GM12878 (cell line): ENCODE data around the gene FAHD2A. TPM values are rescaled to one million over a fixed set of nuclear protein-coding genes. Genes with fewer than 3 reads are reported as not detected.

Source experiments
- ATAC-seq: fragments of 200-7000 bp; cut with Tn5 transposase; 3 replicates; pipeline ENCODE4 v1.9.1; 2020; ENCODE audit warnings: mild to moderate bottlenecking, moderate library complexity
- BruUV-seq: library from RNA; stranded (reverse); fragments of 400-500 nt; replicated peaks from 2 replicates; lab custom pipeline; 2021; lab: Mats Ljungman, UMichigan
- CTCF ChIA-PET: fragments of 300-600 bp; sonication (Branson Sonifier 250); formaldehyde crosslinking; extraction: SDS; loops from one replicate; lab custom pipeline; 2021; ENCODE audit warnings: inconsistent platforms; lab: Yijun Ruan, JAX
- POLR2A ChIA-PET: fragments of 350-600 bp; formaldehyde crosslinking; extraction: SDS; loops from one replicate; lab custom pipeline; 2021; ENCODE audit warnings: inconsistent platforms; lab: Charles Lee
- RAD21 ChIA-PET: fragments of 300-600 bp; sonication (Branson Sonifier 250); formaldehyde crosslinking; loops from one replicate; lab custom pipeline; 2023; ENCODE audit warnings: antibody characterized with exemption; ENCODE audit not compliant: unreplicated experiment; lab: Charles Lee
- SMC1A ChIA-PET: fragments of 300-600 bp; sonication (Branson Sonifier 250); formaldehyde crosslinking; loops from one replicate; lab custom pipeline; 2023; ENCODE audit not compliant: unreplicated experiment, uncharacterized antibody; lab: Charles Lee
- DNase-seq: peaks from one replicate; pipeline ENCODE4 v3.0.0-alpha.2; 2011; ENCODE audit warnings: low read depth, low spot score
- FAIRE-seq: peaks from 3 replicates; lab custom pipeline; 2011; peaks lifted over from hg19 to GRCh38; lab: Jason Lieb, UNC
- H2AFZ ChIP-seq: 2 replicates; pipeline ENCODE4 v1.6.0; 2011; ENCODE audit warnings: low read depth, low read length, control low read depth; ENCODE audit not compliant: control insufficient read depth
- H3K27ac ChIP-seq: 2 replicates; pipeline ENCODE4 v1.5.1; 2011; ENCODE audit warnings: control low read depth; ENCODE audit not compliant: control insufficient read depth, insufficient read depth
- H3K27me3 ChIP-seq, 2 experiments: replicated peaks in 1 of 2; 2 replicates each; pipeline versions ENCODE4 v1.6.0 to v1.6.1; 2011; ENCODE audit warnings: low read length in 1 of 2; ENCODE audit not compliant: control insufficient read depth in 2 of 2, insufficient read depth in 2 of 2
- H3K36me3 ChIP-seq, 2 experiments: 2 replicates each; pipeline ENCODE4 v1.5.1; 2011; ENCODE audit warnings: low read length in 1 of 2; ENCODE audit not compliant: control insufficient read depth in 2 of 2, insufficient read depth in 2 of 2
- H3K4me1 ChIP-seq: 2 replicates; pipeline ENCODE4 v1.6.1; 2011; ENCODE audit warnings: mild to moderate bottlenecking, low read length, moderate library complexity, mixed read lengths; ENCODE audit not compliant: control insufficient read depth, insufficient read depth
- H3K4me2 ChIP-seq: 2 replicates; pipeline ENCODE4 v1.6.0; 2011; ENCODE audit warnings: control low read depth; ENCODE audit not compliant: control insufficient read depth, insufficient read depth
- H3K4me3 ChIP-seq: fragments of 200-600 bp; sonication (generic); 2 replicates; pipeline ENCODE4 v1.5.1; 2016
- H3K79me2 ChIP-seq: 2 replicates; pipeline ENCODE4 v1.6.0; 2011; ENCODE audit warnings: low read length; ENCODE audit not compliant: control insufficient read depth, insufficient read depth
- H3K9ac ChIP-seq: 2 replicates; pipeline ENCODE4 v1.8.0; 2011; ENCODE audit warnings: low read length, control low read depth, mixed read lengths; ENCODE audit not compliant: control insufficient read depth, insufficient read depth
- H3K9me3 ChIP-seq: replicated peaks from 3 replicates; pipeline ENCODE4 v1.5.1; 2011; ENCODE audit warnings: mild to moderate bottlenecking, low read length; ENCODE audit not compliant: control insufficient read depth, insufficient read depth
- H4K20me1 ChIP-seq: 2 replicates; pipeline ENCODE4 v1.6.0; 2011; ENCODE audit not compliant: control insufficient read depth, insufficient read depth
- BMI1 ChIP-seq: fragments of 450-650 bp; IDR thresholded peaks from 2 replicates; pipeline ENCODE4 v1.6.1; 2016; ENCODE audit warnings: mild to moderate bottlenecking, moderate library complexity, borderline replicate concordance
- CHD1 ChIP-seq: IDR thresholded peaks from 2 replicates; pipeline ENCODE4 v1.6.1; 2012; ENCODE audit warnings: low read depth, low read length, improper control_type of control experiment
- PKNOX1 ChIP-seq: fragments of 450-650 bp; IDR thresholded peaks from 2 replicates; pipeline ENCODE4 v1.6.1; 2016; ENCODE audit warnings: mild to moderate bottlenecking
- PML ChIP-seq: IDR thresholded peaks from 2 replicates; pipeline ENCODE4 v1.6.1; 2012; ENCODE audit warnings: low read length, inconsistent platforms
- POU2F2 ChIP-seq: IDR thresholded peaks from 3 replicates; pipeline ENCODE4 v1.6.1; 2011; ENCODE audit warnings: low read depth, mild to moderate bottlenecking, low read length, borderline replicate concordance
- ZZZ3 ChIP-seq: IDR thresholded peaks from 2 replicates; pipeline ENCODE4 v1.6.1; 2011; ENCODE audit warnings: low read depth; ENCODE audit not compliant: control insufficient read depth, insufficient read length
- WGBS: methylation state at CpG from one replicate; pipeline ENCODE4 v1.1.6; 2016; ENCODE audit warnings: low lambda C conversion rate; ENCODE audit not compliant: insufficient replicate concordance, insufficient coverage; ENCODE audit errors: missing lambda C conversion rate; 5-methylcytosine and 5-hydroxymethylcytosine counted together
- in situ Hi-C: fragments of 300-500 bp; cut with MboI; formaldehyde crosslinking; loops from 9 replicates; pipeline ENCODE4 v1.14.3; 2018; ENCODE audit warnings: mixed read lengths
- intact Hi-C: fragments of 100-400 bp; cut with micrococcal nuclease; formaldehyde crosslinking; loops from one replicate; pipeline ENCODE4 v1.14.2; 2022; ENCODE audit not compliant: unreplicated experiment
- polyA plus RNA-seq, 11 experiments: library from polyadenylated mRNA; depleted of rRNA in 4 of 11; unstranded in 6 of 11; stranded (reverse) in 5 of 11; fragments of >200 nt; fragmentation: Nextera tagmentation in 4 of 11; fragmentation: Illumina TruSeq in 1 of 11; extraction: Ambion mirVana in 4 of 11; extraction: Trizol in 1 of 11; gene quantifications; 1 replicate in 1 of 11; 2 replicates in 10 of 11; pipeline versions ENCODE4 v1.2.1 to v1.2.3, GENCODE V29; 2011 to 2016; ENCODE audit warnings: inconsistent platforms in 2 of 11, missing spikeins in 2 of 11, low read depth in 1 of 11
- total RNA-seq, 4 experiments: library from RNA; depleted of rRNA in 3 of 4; stranded (reverse); fragments of >200 nt in 3 of 4; fragmentation: Illumina TruSeq in 1 of 4; extraction: Trizol in 1 of 4; gene quantifications; 2 replicates each; pipeline versions ENCODE4 v1.2.1 to v1.2.3, GENCODE V29; 2013 to 2021
- TF ChIP-seq, protein P1 (sequence below): fragments of 450-650 bp; formaldehyde crosslinking; IDR thresholded peaks from 2 replicates; pipeline ENCODE4 v1.5.0; 2022; ENCODE audit warnings: mild to moderate bottlenecking, missing genetic modification characterization

The FAHD2A gene
- total and polyA plus RNA-seq, 10 of the 15 experiments (the other 5 are each of a cell fraction or from before 2014, with no cell fraction given): 11.2 to 38.2 (median 25.1) TPM

- no peak for TF ChIP-seq PML
Measured at GRCh38 chr2:95366514-95366913, 36.0 kb upstream of the FAHD2A start (continued).

- 10% methylated on average over 8 of the region's 8 CpGs for whole genome bisulfite sequencing
Measured at GRCh38 chr2:95372216-95372829, 30.2 kb upstream of the FAHD2A start.

DNA sequence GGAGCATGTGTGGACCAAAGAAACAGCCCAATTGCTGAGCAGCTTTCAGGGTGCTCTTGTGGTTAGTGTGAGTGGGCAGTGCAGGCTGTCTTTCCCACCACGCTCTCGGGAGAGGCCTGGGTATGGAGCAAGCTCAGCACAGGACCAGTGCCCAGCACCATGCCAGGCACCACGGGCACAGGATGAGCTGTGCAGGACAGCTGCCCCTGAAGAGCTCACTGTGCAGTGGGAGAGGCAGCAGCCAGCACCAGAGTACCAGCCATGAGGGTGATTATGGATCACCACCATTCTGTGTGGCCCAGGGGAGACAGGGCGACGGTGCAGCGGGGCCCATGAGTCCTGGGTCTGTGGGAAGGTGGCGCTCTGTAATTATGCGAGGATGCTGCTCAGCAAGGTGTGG lies 29.7 kb upstream of the FAHD2A start:
- in situ Hi-C loops: no loop called here
- TF ChIP-seq ZZZ3 (no peak), POU2F2 (no peak), BMI1 (no peak), CHD1 (no peak)
- TF ChIP-seq, protein P1, sequence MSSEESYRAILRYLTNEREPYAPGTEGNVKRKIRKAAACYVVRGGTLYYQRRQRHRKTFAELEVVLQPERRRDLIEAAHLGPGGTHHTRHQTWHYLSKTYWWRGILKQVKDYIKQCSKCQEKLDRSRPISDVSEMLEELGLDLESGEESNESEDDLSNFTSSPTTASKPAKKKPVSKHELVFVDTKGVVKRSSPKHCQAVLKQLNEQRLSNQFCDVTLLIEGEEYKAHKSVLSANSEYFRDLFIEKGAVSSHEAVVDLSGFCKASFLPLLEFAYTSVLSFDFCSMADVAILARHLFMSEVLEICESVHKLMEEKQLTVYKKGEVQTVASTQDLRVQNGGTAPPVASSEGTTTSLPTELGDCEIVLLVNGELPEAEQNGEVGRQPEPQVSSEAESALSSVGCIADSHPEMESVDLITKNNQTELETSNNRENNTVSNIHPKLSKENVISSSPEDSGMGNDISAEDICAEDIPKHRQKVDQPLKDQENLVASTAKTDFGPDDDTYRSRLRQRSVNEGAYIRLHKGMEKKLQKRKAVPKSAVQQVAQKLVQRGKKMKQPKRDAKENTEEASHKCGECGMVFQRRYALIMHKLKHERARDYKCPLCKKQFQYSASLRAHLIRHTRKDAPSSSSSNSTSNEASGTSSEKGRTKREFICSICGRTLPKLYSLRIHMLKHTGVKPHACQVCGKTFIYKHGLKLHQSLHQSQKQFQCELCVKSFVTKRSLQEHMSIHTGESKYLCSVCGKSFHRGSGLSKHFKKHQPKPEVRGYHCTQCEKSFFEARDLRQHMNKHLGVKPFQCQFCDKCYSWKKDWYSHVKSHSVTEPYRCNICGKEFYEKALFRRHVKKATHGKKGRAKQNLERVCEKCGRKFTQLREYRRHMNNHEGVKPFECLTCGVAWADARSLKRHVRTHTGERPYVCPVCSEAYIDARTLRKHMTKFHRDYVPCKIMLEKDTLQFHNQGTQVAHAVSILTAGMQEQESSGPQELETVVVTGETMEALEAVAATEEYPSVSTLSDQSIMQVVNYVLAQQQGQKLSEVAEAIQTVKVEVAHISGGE: no peak

More at GRCh38 chr2:95372216-95372829, 30.2 kb upstream of the FAHD2A start:
- ChIA-PET RAD21 (no interaction called here), POLR2A (no interaction called here), CTCF (no interaction called here), SMC1A (no interaction called here)
- FAIRE-seq (no peak), DNase-seq (no peak), ATAC-seq (no peak)
- no peak for TF ChIP-seq PKNOX1
- Histone ChIP-seq H3K36me3 (no peaks in the 10 kb centered on the region), H2AFZ (no peak overlapping the region), H3K27me3 (no peaks in the 10 kb centered on the region), H3K27ac (no peak overlapping the region), H3K4me2 (no peak overlapping the region), H3K4me3 (no peak overlapping the region), H3K9me3 (no peaks in the 10 kb centered on the region), H3K79me2 (no peaks in the 10 kb centered on the region), H4K20me1 (no peaks in the 10 kb centered on the region), H3K9ac (no peak overlapping the region), H3K4me1 (no peaks in the 10 kb centered on the region)
- intact Hi-C loops: no loop called here
- in situ Hi-C loops: no loop called here
- BruUV-seq: no TSS peak

More for the DNA sequence above, 29.7 kb upstream of the FAHD2A start:
- Histone ChIP-seq H3K9me3 (no peaks in the 10 kb centered on the region), H3K4me2 (no peak overlapping the region), H3K36me3 (no peaks in the 10 kb centered on the region), H3K27ac (no peak overlapping the region), H3K4me1 (no peaks in the 10 kb centered on the region), H2AFZ (no peak overlapping the region), H3K27me3 (no peaks in the 10 kb centered on the region), H3K79me2 (no peaks in the 10 kb centered on the region), H3K9ac (no peak overlapping the region), H4K20me1 (no peaks in the 10 kb centered on the region), H3K4me3 (no peak overlapping the region)
- DNase-seq (no peak), FAIRE-seq (no peak), ATAC-seq (no peak)
- no TSS peak for BruUV-seq
- CTCF ChIA-PET: no interaction called here
- RAD21 ChIA-PET: no interaction called here
- WGBS: 53% methylated on average over 8 of the region's 8 CpGs
- SMC1A ChIA-PET: no interaction called here
- intact Hi-C loops: no loop called here
- POLR2A ChIA-PET: no interaction called here
